Activated gamma-delta T cell (primary cell): ENCODE measurements around the gene IL1RL1.
A peak's percentile ranks its signal among the peaks of the same experiment; 100 is the strongest.

ENCODE experiments used
- DNase-seq: peaks from one replicate; lab custom pipeline; 2025; lab: John Stamatoyannopoulos, UW

The IL1RL1 gene

GRCh38 chr2:102335871-102336366, 24.6 kb downstream of the IL1RL1 start:
- no peak for DNase-seq

GRCh38 chr2:102336502-102336945, 25.2 kb downstream of the IL1RL1 start:
- no peak for DNase-seq

- DNase-seq: no peak
Observed at GRCh38 chr2:102337012-102337411, 25.6 kb downstream of the IL1RL1 start.

GRCh38 chr2:102337481-102338386, 26.4 kb downstream of the IL1RL1 start:
- DNase-seq: no peak

GRCh38 chr2:102340778-102341177, 29.4 kb downstream of the IL1RL1 start:
- DNase-seq: no peak

- no peak for DNase-seq
Observed at GRCh38 chr2:102342888-102343287, 31.5 kb downstream of the IL1RL1 start.

DNA sequence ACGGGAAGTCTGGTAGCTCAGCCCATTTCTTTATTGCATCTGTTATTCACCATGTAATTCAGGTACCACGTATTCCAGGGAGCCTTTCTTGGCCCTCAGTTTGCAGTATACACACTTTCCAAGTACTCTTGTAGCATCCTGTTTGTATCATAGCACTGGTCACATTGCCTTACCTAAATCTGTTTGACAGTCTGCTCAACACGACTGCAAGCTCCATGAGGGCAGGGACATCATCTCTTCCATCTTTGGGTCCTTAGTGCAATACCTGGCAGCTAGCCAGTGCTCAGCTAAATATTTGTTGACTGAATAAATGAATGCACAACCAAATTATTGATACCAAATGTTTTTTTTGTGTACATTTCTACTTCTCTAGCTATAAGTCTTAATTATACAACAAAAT, 33.0 kb downstream of the IL1RL1 start:
- no peak for DNase-seq

GRCh38 chr2:102345329-102345920, 34.1 kb downstream of the IL1RL1 start:
- no peak for DNase-seq

DNA sequence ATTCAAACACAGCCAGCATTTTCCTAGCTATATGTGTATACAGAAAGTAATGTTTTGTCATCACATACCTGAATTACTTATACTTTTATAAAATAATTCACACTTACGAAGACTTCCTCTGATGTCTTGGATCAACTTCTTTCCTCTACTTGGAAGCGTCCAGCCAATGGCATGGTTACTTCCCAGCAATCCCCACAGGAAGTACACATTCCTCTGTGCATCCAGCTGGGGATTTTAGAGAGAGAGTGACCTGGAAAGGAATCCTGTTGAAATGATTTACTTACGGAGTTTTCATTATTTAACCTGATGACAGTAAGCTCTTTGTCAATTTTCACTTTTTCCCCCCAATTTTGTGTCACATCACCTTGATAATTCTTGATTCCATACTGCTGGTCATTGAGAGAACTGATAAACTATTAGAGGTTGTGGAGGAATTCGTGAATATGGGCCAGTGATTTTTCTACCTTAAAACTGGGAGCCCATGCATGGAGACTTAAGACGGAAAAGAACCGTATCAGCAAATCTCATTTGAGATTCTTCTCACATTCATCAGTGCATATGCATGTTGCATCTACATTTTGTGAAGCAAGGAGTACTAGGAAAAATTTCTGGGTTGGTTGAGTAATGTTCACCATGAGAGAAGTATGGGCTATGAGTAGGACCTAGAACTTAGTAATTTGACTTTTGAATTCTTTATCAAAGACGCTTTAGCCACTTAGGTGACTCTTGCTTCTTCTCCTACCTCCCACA, 35.2 kb downstream of the IL1RL1 start:
- no peak for DNase-seq

DNA sequence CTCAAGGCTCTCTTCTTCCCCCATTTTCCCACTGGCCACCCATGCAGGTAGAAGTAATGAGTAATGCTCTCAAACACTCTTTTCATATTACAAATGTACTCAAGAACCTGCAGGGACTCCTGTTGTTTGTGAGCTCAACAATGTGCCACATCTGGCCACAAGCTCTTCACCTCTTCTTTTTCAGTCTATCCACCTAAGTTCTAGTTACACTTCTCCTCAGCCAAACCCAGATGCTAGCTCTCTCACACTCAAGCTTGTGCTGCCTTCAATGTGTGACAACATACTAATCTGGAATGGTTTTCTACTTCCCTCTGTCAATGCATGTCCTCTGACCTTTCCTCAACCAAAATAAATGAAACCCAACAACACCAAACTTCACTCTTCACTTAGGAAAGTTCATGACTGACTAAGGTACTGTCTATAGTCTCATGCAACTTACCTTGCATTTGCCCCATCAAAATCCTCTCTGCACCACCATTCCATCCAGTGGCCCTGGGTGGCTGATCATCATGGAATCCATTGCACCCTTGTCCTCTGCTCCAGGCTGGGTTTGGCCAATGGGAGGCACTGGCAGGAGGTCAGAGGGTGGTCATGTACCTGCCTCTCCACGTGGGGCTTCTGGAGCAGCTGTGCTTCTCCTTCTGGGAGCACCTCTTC, 38.9 kb downstream of the IL1RL1 start:
- DNase-seq: no peak

DNA sequence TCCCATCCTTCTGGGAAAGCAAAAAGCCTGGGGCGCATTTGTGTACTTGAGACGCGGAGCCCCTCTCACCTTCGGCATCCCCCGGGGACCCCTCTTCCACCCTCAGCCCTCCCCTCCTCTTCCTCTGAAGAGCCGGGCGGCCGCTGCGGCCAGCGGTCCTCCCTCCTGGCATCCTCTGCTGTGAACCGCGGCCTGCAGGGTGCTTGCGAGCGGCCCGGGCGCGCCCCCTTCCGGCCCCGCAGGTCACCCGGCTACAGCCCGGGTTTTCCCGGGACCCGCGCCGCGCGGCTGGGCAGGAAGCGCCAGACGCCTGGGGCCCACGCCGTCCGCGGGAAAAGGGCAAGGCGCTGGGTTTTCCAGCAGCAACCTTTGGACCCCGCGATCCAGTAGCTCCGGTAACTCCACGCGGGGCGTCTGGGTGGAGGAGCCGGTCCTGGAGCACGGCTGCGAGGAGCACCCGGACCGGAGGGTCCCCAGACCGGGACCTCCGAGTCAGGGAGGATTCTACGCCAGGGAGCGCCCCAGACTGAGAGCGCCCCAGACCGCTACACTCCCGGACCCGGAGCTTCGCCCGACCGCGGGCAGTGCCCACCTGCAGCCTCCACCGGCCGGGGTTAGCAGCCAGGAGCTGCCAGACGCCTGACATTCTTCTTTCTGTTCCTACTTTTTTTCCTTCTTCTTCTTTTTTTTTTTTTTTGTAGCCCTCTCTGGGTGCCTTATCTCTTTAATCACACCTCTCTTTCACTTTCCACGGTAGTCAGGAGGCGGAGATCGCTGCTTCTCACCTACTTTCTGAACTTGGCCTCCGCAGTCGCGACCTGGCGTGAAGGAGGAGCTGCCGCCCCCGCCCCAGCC, 44.4 kb downstream of the IL1RL1 start, which contains the start of gene IL18R1:
Gene IL18R1, plus strand, starts transcription at position 271 of the 855 bp plus-strand sequence. CDS start 6,865 bp downstream, outside the sequence.
- peak; percentile 63 for DNase-seq

- DNase-seq: no peak
Observed at GRCh38 chr2:102356381-102356712, 45.0 kb downstream of the IL1RL1 start.

DNA sequence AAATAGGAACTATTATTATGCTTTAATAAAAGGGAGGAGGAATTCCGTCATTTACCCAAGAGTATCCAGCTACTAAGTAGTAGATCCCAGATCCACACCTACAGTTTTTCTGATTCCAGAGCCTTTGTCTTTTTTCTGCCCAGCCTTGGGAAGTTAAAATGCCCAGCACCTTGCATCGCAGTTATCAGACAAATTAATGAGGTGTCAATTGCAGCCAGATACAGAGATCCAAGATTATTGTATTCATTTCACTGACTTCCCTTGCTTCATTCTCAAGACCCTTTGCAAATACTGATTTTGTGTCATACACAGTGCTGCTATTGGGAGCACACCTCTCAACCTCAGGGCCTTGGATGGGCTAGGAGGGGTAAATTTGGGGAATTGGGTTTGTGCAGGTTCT, 45.4 kb downstream of the IL1RL1 start:
- no peak for DNase-seq

DNA sequence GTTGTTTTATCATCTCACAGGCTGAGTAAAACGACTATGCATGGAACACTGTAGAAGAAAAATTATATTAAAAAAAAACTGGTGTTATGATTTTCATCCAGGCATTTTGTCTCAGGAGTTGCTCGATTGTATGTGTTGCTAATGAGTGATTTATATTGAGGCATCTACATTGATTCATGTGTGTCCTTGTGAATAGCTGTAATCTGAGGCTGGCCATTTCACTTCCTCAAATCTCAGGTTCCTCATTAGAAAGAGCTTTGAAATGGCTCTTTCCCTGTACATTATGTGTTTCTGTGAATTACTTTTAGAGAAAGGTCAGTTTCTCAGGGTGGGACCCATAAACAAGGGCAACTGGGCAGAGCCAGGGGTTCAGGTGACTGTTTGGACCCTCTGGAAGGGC, 46.6 kb downstream of the IL1RL1 start:
- no peak for DNase-seq

- DNase-seq: no peak
Observed at GRCh38 chr2:102358496-102358895, 47.1 kb downstream of the IL1RL1 start.

DNA sequence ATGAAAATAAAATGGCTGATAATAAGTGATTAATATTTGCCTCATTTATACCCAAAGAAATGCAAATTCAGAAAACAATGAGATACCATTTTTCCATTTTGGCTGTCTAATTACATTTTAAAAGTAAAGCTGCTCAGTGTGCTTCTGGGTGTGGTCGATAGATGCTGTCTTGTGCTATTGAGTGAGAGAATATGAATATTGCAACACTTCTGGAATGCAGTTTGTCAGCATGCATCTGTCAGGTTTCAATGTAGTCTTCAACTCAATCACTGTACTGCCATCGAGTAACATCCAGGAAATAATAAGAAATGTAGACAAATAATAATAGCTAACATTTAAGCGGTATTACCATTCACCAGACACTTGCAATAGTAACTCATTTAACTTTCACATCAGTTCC, 48.2 kb downstream of the IL1RL1 start:
- DNase-seq: no peak

DNA sequence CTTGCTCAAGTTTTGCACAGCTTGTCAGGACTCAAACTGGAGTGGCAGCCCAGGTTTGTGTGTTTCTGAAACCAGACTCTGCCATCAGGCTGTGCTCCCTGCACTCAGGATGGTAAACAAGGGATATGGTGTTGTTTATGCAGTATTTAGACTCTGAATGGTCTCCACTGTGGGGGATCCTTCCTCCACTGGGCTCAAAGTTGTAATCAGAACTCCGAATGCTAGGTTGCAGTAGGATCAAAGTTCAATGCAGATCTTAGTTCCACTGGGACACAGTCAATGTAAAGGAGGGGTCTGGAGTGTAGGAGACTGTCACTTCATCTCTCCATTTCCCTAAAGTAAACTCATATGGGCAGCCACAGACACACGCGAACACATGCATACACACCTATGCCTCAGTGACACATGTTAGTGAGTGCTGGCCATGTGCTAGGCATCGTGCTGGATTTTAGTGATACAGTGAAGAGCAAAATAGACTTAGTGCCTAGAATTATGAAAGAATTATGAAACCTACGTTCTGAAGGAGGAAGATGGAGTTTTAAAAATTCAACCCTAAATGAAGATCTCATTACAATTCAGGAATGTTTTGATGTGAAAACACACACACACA, 50.4 kb downstream of the IL1RL1 start:
- no peak for DNase-seq

DNA sequence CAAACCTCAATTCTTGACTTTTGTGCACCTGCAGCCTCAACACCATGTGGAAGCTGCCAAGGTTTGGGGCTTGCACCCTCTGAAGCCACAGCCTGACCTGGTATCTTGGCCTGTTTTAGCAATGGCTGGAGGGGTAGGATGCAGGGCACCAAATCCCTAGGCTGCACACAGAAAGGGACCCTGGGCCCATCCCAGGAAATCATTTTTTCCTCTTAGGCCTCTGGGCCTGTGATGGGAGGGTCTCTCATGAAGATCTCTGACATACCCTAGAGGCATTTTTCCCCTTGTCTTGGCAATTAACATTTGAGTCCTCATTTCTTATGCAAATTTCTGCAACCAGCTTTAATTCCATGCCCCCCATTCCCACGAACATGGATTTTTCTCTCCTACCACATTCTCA, 54.4 kb downstream of the IL1RL1 start:
- DNase-seq: no peak

- no peak for DNase-seq
Observed at GRCh38 chr2:102366406-102367112, 55.2 kb downstream of the IL1RL1 start.
